Measurements from ENCODE around the gene MUC2. TPM values are rescaled to one million over a fixed set of nuclear protein-coding genes. Genes with fewer than 3 reads are reported as not detected.

Gene MUC2
- total and polyA plus RNA-seq, 2 of the 4 experiments (the other 2 are of a cell fraction) = not detected

DNA sequence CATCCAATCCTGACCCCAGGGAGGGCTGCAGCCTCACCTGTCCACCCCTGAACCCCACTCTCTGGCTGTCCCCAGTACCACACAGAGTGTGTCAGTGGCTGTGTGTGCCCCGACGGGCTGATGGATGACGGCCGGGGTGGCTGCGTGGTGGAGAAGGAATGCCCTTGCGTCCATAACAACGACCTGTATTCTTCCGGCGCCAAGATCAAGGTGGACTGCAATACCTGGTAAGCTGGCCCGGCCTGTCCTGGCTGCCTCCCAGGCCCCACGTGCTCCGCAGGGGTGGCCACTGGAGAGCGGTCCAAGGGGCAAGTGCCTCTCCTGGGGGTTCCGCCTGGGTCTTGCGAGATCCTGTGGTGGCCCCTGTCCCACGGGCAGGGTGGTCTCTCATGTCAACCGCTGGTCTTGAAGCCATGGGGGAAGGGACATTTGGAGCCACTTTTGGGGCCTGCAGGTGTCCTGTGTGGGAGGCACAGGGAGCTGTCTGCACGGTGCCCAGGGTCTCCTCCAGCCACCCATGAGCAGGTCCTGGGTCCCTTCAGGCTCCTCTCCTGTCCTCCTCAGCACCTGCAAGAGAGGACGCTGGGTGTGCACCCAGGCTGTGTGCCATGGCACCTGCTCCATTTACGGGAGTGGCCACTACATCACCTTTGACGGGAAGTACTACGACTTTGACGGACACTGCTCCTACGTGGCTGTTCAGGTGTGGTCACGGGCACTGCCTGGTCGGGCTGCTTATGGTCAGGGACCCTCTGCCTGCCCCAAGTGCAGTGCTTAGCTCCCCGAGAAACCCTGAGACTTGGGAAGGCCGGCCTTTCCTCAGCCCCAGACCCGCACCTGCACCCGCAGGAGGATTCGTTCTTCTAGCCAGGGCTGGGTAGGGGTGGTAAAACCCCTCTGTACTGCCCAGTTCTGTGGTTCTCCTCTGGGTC lies 11.8 kb downstream of the MUC2 start (continued):
- TF ChIP-seq ELK1 (IDR thresholded peaks at IDR 0.05; ENCODE audit: borderline replicate concordance, low read depth, low read length) = no peak
- no peak for TF ChIP-seq RAD21 (IDR thresholded peaks at IDR 0.05; ENCODE audit: low read length)

All from IMR-90 (cell line).